GM19025 (cell line): ENCODE data around the gene GSTO2.

Experiments
- ATAC-seq: cut with Tn5 transposase; IDR thresholded peaks from one replicate; pipeline ENCODE4 v1.9.1; 2021; ENCODE audit warnings: mild to moderate bottlenecking, low read depth, moderate library complexity; ENCODE audit not compliant: unreplicated experiment

The GSTO2 gene

GRCh38 chr10:104253106-104253505 lies 15.9 kb upstream of the GSTO2 start:
- ATAC-seq: no peak

- no peak for ATAC-seq
Observed at GRCh38 chr10:104253606-104254410, 15.2 kb upstream of the GSTO2 start.

- ATAC-seq: peak; percentile 67
Observed at GRCh38 chr10:104254493-104255310, 14.3 kb upstream of the GSTO2 start, which contains the start of gene GSTO1. Gene GSTO1, plus strand, starts transcription at chr10:104254892. Its CDS starts 37 bp downstream, at chr10:104254929.

GRCh38 chr10:104255311-104255981 lies 13.5 kb upstream of the GSTO2 start:
- ATAC-seq: no peak

GRCh38 chr10:104256335-104256961 lies 12.5 kb upstream of the GSTO2 start:
- ATAC-seq: no peak

GRCh38 chr10:104257235-104257634 lies 11.7 kb upstream of the GSTO2 start:
- ATAC-seq: no peak

GRCh38 chr10:104258209-104258608 lies 10.8 kb upstream of the GSTO2 start:
- no peak for ATAC-seq

GRCh38 chr10:104259456-104259855 lies 9.5 kb upstream of the GSTO2 start:
- ATAC-seq: no peak

GRCh38 chr10:104259999-104260774 lies 8.8 kb upstream of the GSTO2 start:
- ATAC-seq: no peak

- ATAC-seq: no peak
Observed at GRCh38 chr10:104260775-104261115, 8.2 kb upstream of the GSTO2 start.

GRCh38 chr10:104262055-104262454 lies 6.9 kb upstream of the GSTO2 start:
- no peak for ATAC-seq

- ATAC-seq: no peak
Observed at GRCh38 chr10:104264783-104265182, 4.2 kb upstream of the GSTO2 start.

GRCh38 chr10:104267721-104268404 lies 1.1 kb upstream of the GSTO2 start:
- ATAC-seq: no peak

- no peak for ATAC-seq
Observed at GRCh38 chr10:104268405-104268712, 625 bp upstream of the GSTO2 start.

GRCh38 chr10:104273286-104273685 lies 4.3 kb downstream of the GSTO2 start:
- no peak for ATAC-seq

- no peak for ATAC-seq
Observed at GRCh38 chr10:104273899-104274575, 5.1 kb downstream of the GSTO2 start.

- no peak for ATAC-seq
Observed at GRCh38 chr10:104274762-104275721, 6.1 kb downstream of the GSTO2 start.

- no peak for ATAC-seq
Observed at GRCh38 chr10:104276192-104276591, 7.2 kb downstream of the GSTO2 start.
